NB4 (cell line): ENCODE results near the gene SMYD2.

Experiments
- MYC ChIP-seq: IDR thresholded peaks from 2 replicates; pipeline ENCODE4 v1.6.1; 2011; ENCODE audit warnings: low read depth, low read length
- POLR2A ChIP-seq: IDR thresholded peaks from 2 replicates; pipeline ENCODE4 v1.6.1; 2011; ENCODE audit warnings: mild to moderate bottlenecking; ENCODE audit not compliant: insufficient read length; ENCODE audit errors: extremely low read depth
- TF ChIP-seq, protein P1 (sequence below): IDR thresholded peaks from one replicate; pipeline ENCODE4 v1.5.1; 2012; ENCODE audit warnings: low read depth, low read length
- TF ChIP-seq, protein P2 (sequence below): IDR thresholded peaks from 2 replicates; pipeline ENCODE4 v1.6.1; 2011; ENCODE audit warnings: low read depth, low read length

DNA sequence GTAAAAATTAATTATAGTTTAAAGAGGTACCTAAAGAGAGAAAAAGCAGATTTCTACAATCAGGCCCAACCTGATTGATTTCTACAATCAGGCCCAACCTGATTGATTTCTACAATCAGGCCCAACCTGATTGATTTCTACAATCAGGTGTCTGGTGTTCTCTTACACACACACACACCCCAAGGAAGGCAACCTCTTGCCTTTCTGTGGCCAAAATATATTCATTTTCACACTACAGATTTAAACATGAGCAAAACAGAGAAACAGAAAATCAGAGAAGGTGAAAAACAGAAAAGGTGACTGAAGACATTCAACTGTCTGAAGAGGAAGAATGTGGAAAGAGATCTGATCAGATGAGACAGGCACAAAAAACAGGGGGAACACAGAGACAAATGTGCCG is 104.5 kb downstream of the SMYD2 start:
- TF ChIP-seq, protein P1, sequence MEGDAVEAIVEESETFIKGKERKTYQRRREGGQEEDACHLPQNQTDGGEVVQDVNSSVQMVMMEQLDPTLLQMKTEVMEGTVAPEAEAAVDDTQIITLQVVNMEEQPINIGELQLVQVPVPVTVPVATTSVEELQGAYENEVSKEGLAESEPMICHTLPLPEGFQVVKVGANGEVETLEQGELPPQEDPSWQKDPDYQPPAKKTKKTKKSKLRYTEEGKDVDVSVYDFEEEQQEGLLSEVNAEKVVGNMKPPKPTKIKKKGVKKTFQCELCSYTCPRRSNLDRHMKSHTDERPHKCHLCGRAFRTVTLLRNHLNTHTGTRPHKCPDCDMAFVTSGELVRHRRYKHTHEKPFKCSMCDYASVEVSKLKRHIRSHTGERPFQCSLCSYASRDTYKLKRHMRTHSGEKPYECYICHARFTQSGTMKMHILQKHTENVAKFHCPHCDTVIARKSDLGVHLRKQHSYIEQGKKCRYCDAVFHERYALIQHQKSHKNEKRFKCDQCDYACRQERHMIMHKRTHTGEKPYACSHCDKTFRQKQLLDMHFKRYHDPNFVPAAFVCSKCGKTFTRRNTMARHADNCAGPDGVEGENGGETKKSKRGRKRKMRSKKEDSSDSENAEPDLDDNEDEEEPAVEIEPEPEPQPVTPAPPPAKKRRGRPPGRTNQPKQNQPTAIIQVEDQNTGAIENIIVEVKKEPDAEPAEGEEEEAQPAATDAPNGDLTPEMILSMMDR = no peak
- TF ChIP-seq POLR2A (no peak), MYC (no peak)
- TF ChIP-seq, protein P2, sequence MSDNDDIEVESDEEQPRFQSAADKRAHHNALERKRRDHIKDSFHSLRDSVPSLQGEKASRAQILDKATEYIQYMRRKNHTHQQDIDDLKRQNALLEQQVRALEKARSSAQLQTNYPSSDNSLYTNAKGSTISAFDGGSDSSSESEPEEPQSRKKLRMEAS = no peak
